OCI-LY7 (cell line): ENCODE results near the gene GRWD1. TPM values are rescaled to one million over a fixed set of nuclear protein-coding genes. Genes with fewer than 3 reads are reported as not detected.
"Not testable (repeated sequence)": the region's sequence is repeated elsewhere in the genome, so short reads cannot be mapped to it uniquely, and the experiment has no call there.

Source experiments
- BruUV-seq: library from RNA; stranded (reverse); fragments of 400-500 nt; replicated peaks from 2 replicates; lab custom pipeline; 2021; lab: Mats Ljungman, UMichigan
- CTCF ChIA-PET: fragments of 300-600 bp; sonication (Branson Sonifier 250); formaldehyde crosslinking; loops from one replicate; lab custom pipeline; 2022; ENCODE audit warnings: antibody characterized with exemption; ENCODE audit not compliant: unreplicated experiment; lab: Charles Lee
- POLR2A ChIA-PET: fragments of 300-600 bp; sonication (Branson Sonifier 250); formaldehyde crosslinking; loops from one replicate; lab custom pipeline; 2022; ENCODE audit warnings: antibody characterized with exemption; lab: Charles Lee
- DNase-seq: peaks from one replicate; pipeline ENCODE4 v3.0.0-alpha.2; 2015; ENCODE audit warnings: low spot score
- H2AFZ ChIP-seq: fragments of 200-600 bp; sonication (generic), shearing (Covaris generic); 2 replicates; pipeline ENCODE4 v1.6.1; 2014; ENCODE audit warnings: mild to moderate bottlenecking, antibody characterized with exemption, low read length, moderate library complexity
- H3K27ac ChIP-seq: fragments of 200-600 bp; sonication (generic); 2 replicates; pipeline ENCODE4 v1.5.1; 2014; ENCODE audit warnings: mixed run types, low read depth, mild to moderate bottlenecking, moderate library complexity, low read length, inconsistent platforms; ENCODE audit not compliant: poor library complexity, severe bottlenecking
- H3K36me3 ChIP-seq: fragments of 200-600 bp; sonication (generic); 2 replicates; pipeline ENCODE4 v1.6.1; 2014; ENCODE audit warnings: mild to moderate bottlenecking, antibody characterized with exemption, low read length, moderate library complexity, mixed read lengths; ENCODE audit not compliant: insufficient read depth
- H3K4me1 ChIP-seq: fragments of 200-600 bp; sonication (generic); 2 replicates; pipeline ENCODE4 v1.5.1; 2014; ENCODE audit warnings: mild to moderate bottlenecking, low read length; ENCODE audit not compliant: insufficient read depth, poor library complexity, severe bottlenecking
- H3K4me2 ChIP-seq: fragments of 200-600 bp; sonication (generic); 2 replicates; pipeline ENCODE4 v1.6.1; 2014; ENCODE audit warnings: mild to moderate bottlenecking, low read length
- H3K4me3 ChIP-seq: fragments of 200-600 bp; sonication (generic); 2 replicates; pipeline ENCODE4 v1.5.1; 2014; ENCODE audit warnings: mild to moderate bottlenecking, low read depth, low read length; ENCODE audit not compliant: poor library complexity, severe bottlenecking
- H3K79me2 ChIP-seq: fragments of 200-600 bp; sonication (generic); 2 replicates; pipeline ENCODE4 v1.6.1; 2016; ENCODE audit warnings: low read depth, mild to moderate bottlenecking, low read length, moderate library complexity, mixed read lengths; ENCODE audit not compliant: insufficient read depth
- H3K9me2 ChIP-seq: fragments of 200-600 bp; sonication (generic); 2 replicates; pipeline ENCODE4 v1.6.1; 2016; ENCODE audit warnings: mild to moderate bottlenecking, low read length, mixed read lengths; ENCODE audit not compliant: insufficient read depth
- H3K9me3 ChIP-seq: fragments of 200-600 bp; sonication (generic); 2 replicates; pipeline ENCODE4 v1.6.1; 2014; ENCODE audit warnings: mild to moderate bottlenecking, mixed run types, low read length, mixed read lengths
- H4K20me1 ChIP-seq: fragments of 200-600 bp; sonication (generic); 2 replicates; pipeline ENCODE4 v1.6.1; 2014; ENCODE audit warnings: mild to moderate bottlenecking, antibody characterized with exemption, low read length, moderate library complexity, mixed read lengths; ENCODE audit not compliant: insufficient read depth
- CTCF ChIP-seq: fragments of 200-600 bp; sonication (generic); conservative IDR thresholded peaks from 2 replicates; pipeline ENCODE4 v1.5.1; 2014; ENCODE audit warnings: mild to moderate bottlenecking, antibody characterized with exemption, low read length, moderate library complexity, mixed read lengths
- EZH2phosphoT487 ChIP-seq: fragments of 200-600 bp; sonication (generic); IDR thresholded peaks from 2 replicates; pipeline ENCODE4 v1.6.1; 2018; ENCODE audit warnings: low read depth, borderline replicate concordance, mild to moderate bottlenecking, mixed run types, antibody characterized with exemption, low read length, moderate library complexity, mixed read lengths
- intact Hi-C: fragments of 100-400 bp; cut with micrococcal nuclease; formaldehyde crosslinking; loops from one replicate; pipeline ENCODE4 v1.10.0; 2022; ENCODE audit not compliant: unreplicated experiment
- total RNA-seq, 2 experiments: library from RNA; depleted of rRNA in 1 of 2; stranded (reverse); fragments of >200 nt in 1 of 2; shearing (Covaris generic) in 1 of 2; gene quantifications; 2 replicates each; pipeline ENCODE4 v1.2.3, GENCODE V29; 2014 to 2022

GRWD1 gene
- total RNA-seq, 2 experiments from 2014 or later, result 32.1 to 35.8 TPM

- ChIA-PET CTCF (no interaction called here), POLR2A (no interaction called here)
- H3K9me2 ChIP-seq, result no peaks in the 10 kb centered on the region
- no peak for DNase-seq
- intact Hi-C loops, result no loop called here
- no TSS peak for BruUV-seq
- TF ChIP-seq CTCF, result no peak
- no peak for TF ChIP-seq EZH2phosphoT487
- peaks cover 6% of the 10 kb centered on the region for H3K4me1 ChIP-seq
- no peaks in the 10 kb centered on the region for H3K79me2 ChIP-seq
- no peaks in the 10 kb centered on the region for H3K9me3 ChIP-seq
- H3K36me3 ChIP-seq, result peaks cover 13% of the 10 kb centered on the region
- H2AFZ ChIP-seq, result no peak overlapping the region
- no peak overlapping the region for H3K27ac ChIP-seq
- no peaks in the 10 kb centered on the region for H4K20me1 ChIP-seq
- no peak overlapping the region for H3K4me3 ChIP-seq
- H3K4me2 ChIP-seq, result no peak overlapping the region
Observed at GRCh38 chr19:48484931-48485612, 39.3 kb downstream of the GRWD1 start.

GRCh38 chr19:48486706-48487105 lies 40.9 kb downstream of the GRWD1 start:
- H3K27ac ChIP-seq, BruUV-seq, DNase-seq, H3K9me3 ChIP-seq, H2AFZ ChIP-seq, H4K20me1 ChIP-seq, H3K4me3 ChIP-seq, CTCF ChIA-PET, H3K9me2 ChIP-seq, H3K79me2 ChIP-seq, intact Hi-C loops, H3K4me2 ChIP-seq: not testable (repeated sequence)
- peaks cover 10% of the 10 kb centered on the region; the same call in 1 of the 2 replicates for H3K36me3 ChIP-seq
- POLR2A ChIA-PET, result interaction anchor here (0.7 kb wide), 1 partner anchor 177 kb away, joined by 3 read pairs; no protein-coding TSS in a partner anchor
- H3K4me1 ChIP-seq, result peaks cover 22% of the 10 kb centered on the region

- ChIA-PET CTCF (no interaction called here), POLR2A (interaction anchor here (0.6 to 0.7 kb wide), 2 partner anchors 93 to 178 kb away, joined by 3 read pairs; no protein-coding TSS in a partner anchor)
- Histone ChIP-seq H3K9me3 (no peaks in the 10 kb centered on the region), H3K27ac (no peak overlapping the region), H3K4me3 (no peak overlapping the region), H4K20me1 (no peaks in the 10 kb centered on the region), H3K79me2 (no peaks in the 10 kb centered on the region), H3K36me3 (peaks cover 4% of the 10 kb centered on the region; the same call in 1 of the 2 replicates), H3K9me2 (no peaks in the 10 kb centered on the region), H3K4me2 (no peak overlapping the region), H3K4me1 (peaks cover 30% of the 10 kb centered on the region), H2AFZ (no peak overlapping the region)
- no peak for DNase-seq
- BruUV-seq, result no TSS peak
- intact Hi-C loops, result no loop called here
- no peak for TF ChIP-seq CTCF
- no peak for TF ChIP-seq EZH2phosphoT487
Observed at GRCh38 chr19:48487544-48487943, 41.8 kb downstream of the GRWD1 start.
